ENCODE results near the gene PTPRJ. TPM values are rescaled to one million over a fixed set of nuclear protein-coding genes. Genes with fewer than 3 reads are reported as not detected.

PTPRJ gene
- total RNA-seq, 1 donor from 2014 or later: 4.7 TPM

- Histone ChIP-seq H3K4me3 (no peak overlapping the region), H3K27ac (no peak overlapping the region), H3K4me1 (peaks cover 8% of the 10 kb centered on the region), H3K27me3 (no peaks in the 10 kb centered on the region), H3K36me3 (no peaks in the 10 kb centered on the region), H3K9me3 (no peaks in the 10 kb centered on the region)
- no peak for TF ChIP-seq POLR2A (IDR thresholded peaks at IDR 0.05)
- no peak for TF ChIP-seq CTCF (IDR thresholded peaks at IDR 0.05)
- TF ChIP-seq POLR2AphosphoS5 (IDR thresholded peaks at IDR 0.05; ENCODE audit: insufficient read depth in 1 of 2, low read depth in 1 of 2): no peak
- no peak for DNase-seq (ENCODE audit: extremely low spot score in 2 of 2)
- intact Hi-C loops (cut with DNase I): no loop called here
Observed at GRCh38 chr11:48056325-48057183, 76.2 kb downstream of the PTPRJ start.

GRCh38 chr11:48058064-48058463, 77.7 kb downstream of the PTPRJ start:
- H3K4me1 ChIP-seq: no peaks in the 10 kb centered on the region
- H3K9me3 ChIP-seq: no peaks in the 10 kb centered on the region
- H3K36me3 ChIP-seq: no peaks in the 10 kb centered on the region
- TF ChIP-seq POLR2AphosphoS5 (IDR thresholded peaks at IDR 0.05; ENCODE audit: insufficient read depth in 1 of 2, low read depth in 1 of 2): no peak
- no peak for TF ChIP-seq POLR2A (IDR thresholded peaks at IDR 0.05)
- no peak for TF ChIP-seq CTCF (IDR thresholded peaks at IDR 0.05)
- DNase-seq (ENCODE audit: extremely low spot score in 2 of 2): no peak
- no peak overlapping the region for H3K4me3 ChIP-seq
- no peaks in the 10 kb centered on the region for H3K27me3 ChIP-seq
- intact Hi-C loops (cut with DNase I): no loop called here
- H3K27ac ChIP-seq: no peak overlapping the region

- peaks cover under 1% of the 10 kb centered on the region for H3K4me1 ChIP-seq
- no peaks in the 10 kb centered on the region for H3K36me3 ChIP-seq
- no peak for DNase-seq (ENCODE audit: extremely low spot score in 2 of 2)
- no peaks in the 10 kb centered on the region for H3K27me3 ChIP-seq
- no peak overlapping the region for H3K4me3 ChIP-seq
- no peaks in the 10 kb centered on the region for H3K9me3 ChIP-seq
- H3K27ac ChIP-seq: no peak overlapping the region
- intact Hi-C loops (cut with DNase I): no loop called here
- no peak for TF ChIP-seq POLR2A (IDR thresholded peaks at IDR 0.05)
- no peak for TF ChIP-seq POLR2AphosphoS5 (IDR thresholded peaks at IDR 0.05; ENCODE audit: insufficient read depth in 1 of 2, low read depth in 1 of 2)
- TF ChIP-seq CTCF (IDR thresholded peaks at IDR 0.05): no peak
Observed at GRCh38 chr11:48058788-48059187, 78.4 kb downstream of the PTPRJ start.

- no peak for DNase-seq (ENCODE audit: extremely low spot score in 2 of 2)
- no peaks in the 10 kb centered on the region for H3K9me3 ChIP-seq
- H3K36me3 ChIP-seq: no peaks in the 10 kb centered on the region
- intact Hi-C loops (cut with DNase I): no loop called here
- no peaks in the 10 kb centered on the region for H3K27me3 ChIP-seq
- H3K4me3 ChIP-seq: no peak overlapping the region
- peak overlapping the region; percentile 45 for H3K27ac ChIP-seq
- TF ChIP-seq POLR2AphosphoS5 (IDR thresholded peaks at IDR 0.05; ENCODE audit: insufficient read depth in 1 of 2, low read depth in 1 of 2) (no peak), CTCF (IDR thresholded peaks at IDR 0.05) (no peak), POLR2A (IDR thresholded peaks at IDR 0.05) (no peak)
- peaks cover 10% of the 10 kb centered on the region for H3K4me1 ChIP-seq
Observed at GRCh38 chr11:48062649-48063048, 82.3 kb downstream of the PTPRJ start.

- Histone ChIP-seq H3K9me3 (no peaks in the 10 kb centered on the region), H3K4me1 (peaks cover 10% of the 10 kb centered on the region), H3K27ac (peak overlapping the region; percentile 79), H3K4me3 (no peak overlapping the region), H3K36me3 (no peaks in the 10 kb centered on the region), H3K27me3 (no peaks in the 10 kb centered on the region)
- DNase-seq (ENCODE audit: extremely low spot score in 2 of 2): no peak
- TF ChIP-seq CTCF (IDR thresholded peaks at IDR 0.05) (no peak), POLR2A (IDR thresholded peaks at IDR 0.05) (no peak), POLR2AphosphoS5 (IDR thresholded peaks at IDR 0.05; ENCODE audit: insufficient read depth in 1 of 2, low read depth in 1 of 2) (peak in 1 of 2 donors; percentile 71)
- intact Hi-C loops (cut with DNase I): no loop called here
Observed at GRCh38 chr11:48063424-48063978, 83.1 kb downstream of the PTPRJ start.

Measured in vagina (tissue), 2 donors.